IMR-90 (cell line): ENCODE results near the gene ANO2. TPM values are rescaled to one million over a fixed set of nuclear protein-coding genes. Genes with fewer than 3 reads are reported as not detected.

ENCODE experiments used
- ATAC-seq: fragments of 200-7000 bp; cut with Tn5 transposase; 2 replicates; pipeline ENCODE4 v1.9.1; 2020; ENCODE audit warnings: low read depth, mild to moderate bottlenecking, moderate library complexity
- BruUV-seq: library from RNA; stranded (reverse); fragments of 400-500 nt; replicated peaks from 2 replicates; lab custom pipeline; 2021; lab: Mats Ljungman, UMichigan
- CTCF ChIA-PET: fragments of 300-600 bp; formaldehyde crosslinking; extraction: SDS; loops from one replicate; lab custom pipeline; 2021; ENCODE audit warnings: antibody characterized with exemption; lab: Yijun Ruan, JAX
- POLR2A ChIA-PET: fragments of 300-600 bp; sonication (Branson Sonifier 250); formaldehyde crosslinking; loops from one replicate; lab custom pipeline; 2022; ENCODE audit warnings: antibody characterized with exemption; ENCODE audit not compliant: unreplicated experiment; lab: Charles Lee
- DNase-seq: peaks from one replicate; pipeline ENCODE4 v3.0.0; 2013
- H2AFZ ChIP-seq: replicated peaks from 2 replicates; pipeline ENCODE3; 2013; ENCODE audit warnings: low read length, mild to moderate bottlenecking; ENCODE audit not compliant: poor library complexity
- H2AK5ac ChIP-seq: 2 replicates; pipeline ENCODE4 v1.6.1; 2013; ENCODE audit warnings: low read depth, low read length, inconsistent platforms
- H2AK9ac ChIP-seq: replicated peaks from 2 replicates; pipeline ENCODE3; 2013; ENCODE audit warnings: mild to moderate bottlenecking, low read depth, low read length, moderate library complexity; ENCODE audit not compliant: poor library complexity
- H2BK120ac ChIP-seq: 2 replicates; pipeline ENCODE4 v1.6.1; 2013; ENCODE audit warnings: low read depth, low read length, inconsistent platforms
- H2BK15ac ChIP-seq: 3 replicates; pipeline ENCODE4 v1.6.1; 2013; ENCODE audit warnings: low read depth, low read length, inconsistent platforms
- H2BK20ac ChIP-seq: 2 replicates; pipeline ENCODE4 v1.6.1; 2013; ENCODE audit warnings: low read depth, mild to moderate bottlenecking, inconsistent platforms, low read length, moderate library complexity
- H2BK5ac ChIP-seq: 2 replicates; pipeline ENCODE4 v1.6.1; 2013; ENCODE audit warnings: mild to moderate bottlenecking, low read depth, low read length, inconsistent platforms; ENCODE audit not compliant: poor library complexity, severe bottlenecking
- H3K14ac ChIP-seq: replicated peaks from 2 replicates; pipeline ENCODE4 v1.6.1; 2013; ENCODE audit warnings: low read depth, low read length, inconsistent platforms
- H3K18ac ChIP-seq: 2 replicates; pipeline ENCODE4 v1.6.1; 2013; ENCODE audit warnings: low read depth, low read length, control low read depth
- H3K23ac ChIP-seq: 2 replicates; pipeline ENCODE4 v1.6.1; 2013; ENCODE audit warnings: low read depth, low read length, inconsistent platforms
- H3K27ac ChIP-seq: 2 replicates; pipeline ENCODE4 v1.5.1; 2013; ENCODE audit warnings: mild to moderate bottlenecking, control low read depth, low read length; ENCODE audit not compliant: insufficient read depth
- H3K27me3 ChIP-seq: 2 replicates; pipeline ENCODE4 v1.6.1; 2013; ENCODE audit warnings: low read length; ENCODE audit not compliant: control insufficient read depth, insufficient read depth
- H3K36me3 ChIP-seq: 2 replicates; pipeline ENCODE4 v1.6.1; 2013; ENCODE audit warnings: low read length, mixed read lengths; ENCODE audit not compliant: control insufficient read depth, insufficient read depth
- H3K4ac ChIP-seq: 2 replicates; pipeline ENCODE4 v1.6.1; 2013; ENCODE audit warnings: low read depth, low read length, inconsistent platforms
- H3K4me1 ChIP-seq: 2 replicates; pipeline ENCODE4 v1.6.1; 2013; ENCODE audit warnings: low read length, mixed read lengths; ENCODE audit not compliant: control insufficient read depth, insufficient read depth
- H3K4me2 ChIP-seq: 2 replicates; pipeline ENCODE4 v1.6.1; 2013; ENCODE audit warnings: low read depth, mild to moderate bottlenecking, control low read depth, low read length, moderate library complexity
- H3K4me3 ChIP-seq: 2 replicates; pipeline ENCODE4 v1.5.1; 2013; ENCODE audit warnings: low read depth, mild to moderate bottlenecking, control low read depth, low read length, moderate library complexity; ENCODE audit not compliant: insufficient read depth
- H3K56ac ChIP-seq: 2 replicates; pipeline ENCODE4 v1.6.1; 2013; ENCODE audit warnings: low read length, inconsistent platforms; ENCODE audit not compliant: insufficient read depth; ENCODE audit errors: extremely low read depth
- H3K79me1 ChIP-seq, 2 experiments: 2 replicates each; pipeline ENCODE4 v1.6.1; 2013; ENCODE audit warnings: low read length in 2 of 2, inconsistent platforms in 1 of 2, low read depth in 1 of 2
- H3K9ac ChIP-seq: 2 replicates; pipeline ENCODE4 v1.6.1; 2013; ENCODE audit warnings: low read depth, low read length, control low read depth
- H3K9me1 ChIP-seq: 2 replicates; pipeline ENCODE4 v1.6.1; 2013; ENCODE audit warnings: low read length, inconsistent platforms; ENCODE audit not compliant: insufficient read depth
- H3K9me3 ChIP-seq: 2 replicates; pipeline ENCODE4 v1.6.1; 2013; ENCODE audit warnings: low read length; ENCODE audit not compliant: control insufficient read depth, insufficient read depth
- H4K20me1 ChIP-seq: 2 replicates; pipeline ENCODE4 v1.6.1; 2013; ENCODE audit warnings: low read length, inconsistent platforms; ENCODE audit not compliant: insufficient read depth
- H4K5ac ChIP-seq: 2 replicates; pipeline ENCODE4 v1.6.1; 2013; ENCODE audit warnings: mild to moderate bottlenecking, low read depth, low read length, control low read depth
- H4K8ac ChIP-seq, 2 experiments: 2 replicates each; pipeline ENCODE4 v1.6.1; 2013; ENCODE audit warnings: low read depth in 2 of 2, low read length in 2 of 2, control low read depth in 1 of 2, inconsistent platforms in 1 of 2
- H4K91ac ChIP-seq: 2 replicates; pipeline ENCODE4 v1.6.1; 2013; ENCODE audit warnings: low read depth, low read length, inconsistent platforms; ENCODE audit not compliant: insufficient read depth
- BHLHE40 ChIP-seq: fragments of 150-350 bp; IDR thresholded peaks from 2 replicates; pipeline ENCODE4 v1.6.1; 2016; ENCODE audit warnings: mild to moderate bottlenecking, low read depth, low read length
- CEBPB ChIP-seq: IDR thresholded peaks from 2 replicates; pipeline ENCODE4 v1.6.1; 2012; ENCODE audit warnings: low read depth, low read length, improper control_type of control experiment
- CHD1 ChIP-seq: IDR thresholded peaks from 2 replicates; pipeline ENCODE4 v1.6.1; 2012; ENCODE audit warnings: low read depth, low read length, improper control_type of control experiment
- CTCF ChIP-seq: conservative IDR thresholded peaks from 2 replicates; pipeline ENCODE4 v1.5.1; 2012; ENCODE audit warnings: mild to moderate bottlenecking, low read depth, low read length, improper control_type of control experiment
- ELK1 ChIP-seq: fragments of 150-350 bp; IDR thresholded peaks from 2 replicates; pipeline ENCODE4 v1.6.1; 2016; ENCODE audit warnings: low read depth, mild to moderate bottlenecking, low read length, moderate library complexity, borderline replicate concordance
- FOS ChIP-seq: fragments of 150-350 bp; IDR thresholded peaks from 2 replicates; pipeline ENCODE4 v1.6.1; 2016; ENCODE audit warnings: low read depth, low read length
- MAFK ChIP-seq: IDR thresholded peaks from 2 replicates; pipeline ENCODE4 v1.6.1; 2012; ENCODE audit warnings: low read depth, low read length, improper control_type of control experiment
- MAZ ChIP-seq: IDR thresholded peaks from 2 replicates; pipeline ENCODE4 v1.6.1; 2012; ENCODE audit warnings: low read depth, mild to moderate bottlenecking, low read length, improper control_type of control experiment, moderate library complexity, borderline replicate concordance
- MXI1 ChIP-seq: IDR thresholded peaks from 2 replicates; pipeline ENCODE4 v1.6.1; 2012; ENCODE audit warnings: low read depth, mild to moderate bottlenecking, low read length, moderate library complexity, borderline replicate concordance
- NFE2L2 ChIP-seq: fragments of 150-350 bp; IDR thresholded peaks from 2 replicates; pipeline ENCODE4 v1.6.1; 2016; ENCODE audit warnings: low read depth, mild to moderate bottlenecking, low read length
- POLR2A ChIP-seq: IDR thresholded peaks from 2 replicates; pipeline ENCODE4 v1.6.1; 2012; ENCODE audit warnings: mild to moderate bottlenecking, low read depth, low read length
- RAD21 ChIP-seq: IDR thresholded peaks from 2 replicates; pipeline ENCODE4 v1.6.1; 2012; ENCODE audit warnings: low read length, improper control_type of control experiment
- RCOR1 ChIP-seq: IDR thresholded peaks from 2 replicates; pipeline ENCODE4 v1.6.1; 2012; ENCODE audit warnings: mild to moderate bottlenecking, low read length, improper control_type of control experiment; ENCODE audit not compliant: insufficient replicate concordance
- RFX5 ChIP-seq: IDR thresholded peaks from 2 replicates; pipeline ENCODE4 v1.8.0; 2012; ENCODE audit warnings: low read depth, mild to moderate bottlenecking, low read length, moderate library complexity
- SMC3 ChIP-seq: fragments of 150-350 bp; IDR thresholded peaks from 2 replicates; pipeline ENCODE4 v1.6.1; 2016; ENCODE audit warnings: low read depth, mild to moderate bottlenecking, antibody characterized with exemption, low read length, moderate library complexity
- USF2 ChIP-seq: fragments of 150-350 bp; IDR thresholded peaks from 2 replicates; pipeline ENCODE4 v1.6.1; 2017; ENCODE audit warnings: mild to moderate bottlenecking, antibody characterized with exemption, low read length, low read depth
- WGBS, 2 experiments: methylation state at CpG; one replicate each; pipeline versions ENCODE4 v1.1.5 to v1.1.7; 2013; ENCODE audit warnings: missing lambda C conversion rate in 2 of 2; ENCODE audit not compliant: insufficient read length in 1 of 2; ENCODE audit errors: extremely low coverage in 2 of 2; 5-methylcytosine and 5-hydroxymethylcytosine counted together
- dilution Hi-C: fragments of 300-500 bp; cut with HindIII; formaldehyde crosslinking; loops from one replicate; pipeline ENCODE4 v1.14.3; 2018; ENCODE audit warnings: low sequenced_read_pairs; ENCODE audit not compliant: unreplicated experiment
- in situ Hi-C: fragments of 300-500 bp; cut with MboI; formaldehyde crosslinking; loops from 3 replicates; pipeline ENCODE4 v1.14.3; 2019; ENCODE audit warnings: low sequenced_read_pairs, inconsistent platforms, mixed read lengths
- intact Hi-C: fragments of 100-400 bp; cut with micrococcal nuclease; formaldehyde crosslinking; loops from 2 replicates; pipeline ENCODE4 v1.10.0; 2022
- polyA plus RNA-seq, 3 experiments: library from polyadenylated mRNA; depleted of rRNA; stranded (reverse); fragments of >200 nt; gene quantifications; 2 replicates each; pipeline ENCODE4 v1.2.3, GENCODE V29; 2012; ENCODE audit warnings: low replicate concordance in 1 of 3
- total RNA-seq: library from RNA; depleted of rRNA; stranded (reverse); fragments of >200 nt; gene quantifications from 2 replicates; pipeline ENCODE4 v1.2.3, GENCODE V29; 2012

Gene ANO2
- total and polyA plus RNA-seq, 2 of the 4 experiments (the other 2 are of a cell fraction): 0.22 TPM; not detected in 1

GRCh38 chr12:5690240-5690639, 254.8 kb downstream of the ANO2 start:
- no peak overlapping the region for H3K18ac ChIP-seq
- no peaks in the 10 kb centered on the region for H3K9me3 ChIP-seq
- no peak overlapping the region for H3K9ac ChIP-seq
- no peak for ATAC-seq
- H3K23ac ChIP-seq: no peak overlapping the region
- H4K20me1 ChIP-seq: no peaks in the 10 kb centered on the region
- in situ Hi-C loops: no loop called here
- no peak overlapping the region for H2BK20ac ChIP-seq
- H2BK120ac ChIP-seq: no peak overlapping the region
- WGBS, 2 experiments: no CpG with 5 or more reads among the region's 1 CpG
- no peak overlapping the region for H2AFZ ChIP-seq
- no peak overlapping the region for H3K56ac ChIP-seq
- intact Hi-C loops: no loop called here
- CTCF ChIA-PET: interaction anchor here (0.6 kb wide), 1 partner anchor 26 kb away, joined by 4 read pairs; no protein-coding TSS in a partner anchor
- dilution Hi-C loops: no loop called here
- H3K79me1 ChIP-seq: no peaks in the 10 kb centered on the region
- no peak overlapping the region for H4K91ac ChIP-seq
- no peak overlapping the region for H4K8ac ChIP-seq
- H2AK5ac ChIP-seq: no peak overlapping the region
- H2BK15ac ChIP-seq: no peak overlapping the region
- H3K9me1 ChIP-seq: no peaks in the 10 kb centered on the region
- POLR2A ChIA-PET: interaction anchor here (0.8 kb wide), 1 partner anchor 24 kb away, joined by 3 read pairs; no protein-coding TSS in a partner anchor
- H2AK9ac ChIP-seq: no peak overlapping the region
- BruUV-seq: no TSS peak
- no peak overlapping the region for H3K27ac ChIP-seq
- H3K4me2 ChIP-seq: no peak overlapping the region
- H2BK5ac ChIP-seq: no peak overlapping the region
- no peak overlapping the region for H4K5ac ChIP-seq
- no peak for DNase-seq
- no peak overlapping the region for H3K4me3 ChIP-seq
- peaks cover 34% of the 10 kb centered on the region for H3K27me3 ChIP-seq
- no peaks in the 10 kb centered on the region for H3K36me3 ChIP-seq
- no peaks in the 10 kb centered on the region for H3K4me1 ChIP-seq
- TF ChIP-seq SMC3 (no peak), POLR2A (no peak), RCOR1 (no peak), ELK1 (no peak), FOS (no peak), RAD21 (no peak), MAZ (no peak), MXI1 (no peak), CHD1 (no peak), RFX5 (no peak), CEBPB (no peak), NFE2L2 (no peak), MAFK (no peak), USF2 (no peak), BHLHE40 (no peak), CTCF (no peak)
- H3K4ac ChIP-seq: no peak overlapping the region
- no peak overlapping the region for H3K14ac ChIP-seq
